LNCaP clone FGC (cell line): ENCODE data around the gene OR4N5.

Experiments used
- DNase-seq: peaks from one replicate; pipeline ENCODE4 v3.0.0-alpha.2; 2011; ENCODE audit warnings: low read depth
- H3K4me3 ChIP-seq: 2 replicates; pipeline ENCODE4 v1.5.1; 2011; ENCODE audit warnings: mild to moderate bottlenecking, low read depth, low read length, control low read depth
- CTCF ChIP-seq: IDR thresholded peaks from 2 replicates; pipeline ENCODE4 v1.5.1; 2012; ENCODE audit warnings: mild to moderate bottlenecking; ENCODE audit not compliant: control insufficient read depth, insufficient read depth; ENCODE audit errors: extremely low read depth

The OR4N5 gene

GRCh38 chr14:20177433-20177974, 38.9 kb downstream of the OR4N5 start:
- no peak overlapping the region for H3K4me3 ChIP-seq
- DNase-seq: no peak
- TF ChIP-seq CTCF: no peak

GRCh38 chr14:20179218-20179617, 40.6 kb downstream of the OR4N5 start:
- DNase-seq: no peak
- TF ChIP-seq CTCF: no peak
- no peak overlapping the region for H3K4me3 ChIP-seq

- no peak for TF ChIP-seq CTCF
Measured at GRCh38 chr14:20179880-20180279, 41.3 kb downstream of the OR4N5 start.

GRCh38 chr14:20180486-20180885, 41.9 kb downstream of the OR4N5 start:
- H3K4me3 ChIP-seq: no peak overlapping the region
- no peak for TF ChIP-seq CTCF
- DNase-seq: peak; percentile 65

More at GRCh38 chr14:20179880-20180279, 41.3 kb downstream of the OR4N5 start:
- no peak for DNase-seq
- H3K4me3 ChIP-seq: no peak overlapping the region

- no peak overlapping the region for H3K4me3 ChIP-seq
- DNase-seq: no peak
- no peak for TF ChIP-seq CTCF
Measured at GRCh38 chr14:20184181-20184580, 45.6 kb downstream of the OR4N5 start.

GRCh38 chr14:20190596-20190995, 52.0 kb downstream of the OR4N5 start, which contains the start of gene OR11G2:
OR11G2 (plus strand) TSS chr14:20190896; CDS start chr14:20197438, 6,542 bp downstream.
- DNase-seq: no peak
- no peak within 1 kb of the TSS for H3K4me3 ChIP-seq
- TF ChIP-seq CTCF: no peak

- H3K4me3 ChIP-seq: no peak overlapping the region
- TF ChIP-seq CTCF: no peak
- peak; percentile 50 for DNase-seq
Measured at GRCh38 chr14:20191396-20191795, 52.8 kb downstream of the OR4N5 start.
